NT2/D1 (cell line): ENCODE measurements around the gene CSRP1.

ENCODE experiments used
- YY1 ChIP-seq: IDR thresholded peaks from 2 replicates; pipeline ENCODE4 v1.6.1; 2011; ENCODE audit not compliant: insufficient read length, insufficient read depth
- ZNF274 ChIP-seq: IDR thresholded peaks from 2 replicates; pipeline ENCODE4 v1.6.1; 2011; ENCODE audit warnings: mild to moderate bottlenecking, low read depth, low read length

GRCh38 chr1:201448990-201449389, 57.9 kb downstream of the CSRP1 start:
- no peak for TF ChIP-seq YY1
- TF ChIP-seq ZNF274: no peak
